NCI-H1092 treated with DMSO at 0.1 percent for 48 hours (cell line): ENCODE results near the gene SSR3.
"Not testable (repeated sequence)": the region's sequence is repeated elsewhere in the genome, so short reads cannot be mapped to it uniquely, and the experiment has no call there.

ENCODE experiments used
- DNase-seq: peaks from one replicate; lab custom pipeline; 2025; lab: John Stamatoyannopoulos, UW

SSR3 gene

DNA sequence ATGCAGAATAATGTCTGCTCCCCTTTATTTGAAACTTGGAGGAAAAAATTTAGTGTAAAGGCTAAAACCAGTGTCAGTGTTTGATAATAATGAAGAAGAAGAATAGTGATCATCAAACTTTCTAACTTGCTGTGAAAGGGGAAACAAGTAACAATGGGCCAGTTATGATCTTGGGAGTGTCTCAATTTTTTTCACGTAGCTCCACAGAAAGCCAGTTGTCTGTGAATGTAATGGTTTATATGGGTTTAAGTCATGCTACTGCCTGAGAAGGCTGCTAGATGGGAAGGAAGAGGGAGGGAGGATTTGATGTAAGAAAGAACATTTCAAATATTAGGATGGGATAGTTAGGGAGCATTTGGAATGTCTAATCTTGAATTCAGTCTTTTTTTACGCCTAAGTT is 21.1 kb upstream of the SSR3 start:
- no peak for DNase-seq

DNA sequence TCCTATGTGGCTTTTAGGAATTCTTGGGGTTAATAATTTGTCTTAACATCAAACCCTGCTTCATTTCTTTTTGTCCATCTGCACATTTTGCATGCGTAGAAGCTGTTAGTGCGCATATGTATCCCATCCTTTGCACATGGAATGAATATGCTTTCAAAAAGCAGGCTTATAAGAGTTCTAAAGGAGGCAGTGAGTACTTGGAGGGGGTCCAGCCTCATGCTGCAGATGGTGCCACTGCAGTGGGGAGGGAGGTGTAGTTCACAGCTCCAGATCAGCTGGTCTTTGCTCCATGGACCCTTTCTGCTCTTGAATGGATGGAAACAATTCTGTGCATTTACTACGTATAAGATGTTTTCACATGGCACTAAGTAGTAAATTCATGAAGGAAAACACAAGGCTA is 20.7 kb upstream of the SSR3 start:
- DNase-seq = no peak

DNA sequence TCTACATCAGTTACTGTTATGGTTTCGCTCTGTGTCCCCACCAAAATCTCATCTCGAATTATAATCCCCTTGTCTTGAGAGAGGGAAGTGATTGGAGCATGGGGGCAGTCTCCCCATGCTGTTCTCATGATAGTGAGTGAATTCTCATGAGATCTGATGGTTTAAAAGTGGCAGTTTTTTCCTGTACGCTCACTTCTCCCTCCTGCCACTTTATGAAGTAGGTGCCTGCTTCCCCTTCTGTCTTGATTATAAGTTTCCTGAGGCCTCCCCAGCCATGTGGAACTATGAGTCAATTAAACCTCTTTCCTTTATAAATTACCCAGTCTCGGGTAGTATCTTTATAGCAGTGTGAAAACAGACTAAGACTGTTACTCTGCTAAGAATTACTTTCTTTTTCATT is 15.0 kb upstream of the SSR3 start:
- not testable (repeated sequence) for DNase-seq

DNA sequence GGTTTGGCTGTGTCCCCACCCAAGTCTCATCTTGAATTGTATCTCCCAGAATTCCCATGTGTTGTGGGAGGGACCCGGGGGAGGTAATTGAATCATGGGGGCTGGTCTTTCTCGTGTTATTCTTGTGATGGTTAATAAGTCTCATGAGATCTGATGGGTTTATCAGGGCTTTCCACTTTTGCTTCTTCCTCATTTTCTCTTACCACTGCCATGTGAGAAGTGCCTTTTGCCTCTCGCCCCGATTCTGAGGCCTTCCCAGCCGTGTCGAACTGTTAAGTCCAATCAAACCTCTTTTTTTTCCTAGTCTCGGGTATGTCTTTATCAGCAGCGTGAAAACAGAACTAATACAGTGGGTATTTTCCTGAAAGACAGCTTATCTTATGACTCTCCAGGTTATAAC is 14.1 kb upstream of the SSR3 start:
- DNase-seq = not testable (repeated sequence)

DNA sequence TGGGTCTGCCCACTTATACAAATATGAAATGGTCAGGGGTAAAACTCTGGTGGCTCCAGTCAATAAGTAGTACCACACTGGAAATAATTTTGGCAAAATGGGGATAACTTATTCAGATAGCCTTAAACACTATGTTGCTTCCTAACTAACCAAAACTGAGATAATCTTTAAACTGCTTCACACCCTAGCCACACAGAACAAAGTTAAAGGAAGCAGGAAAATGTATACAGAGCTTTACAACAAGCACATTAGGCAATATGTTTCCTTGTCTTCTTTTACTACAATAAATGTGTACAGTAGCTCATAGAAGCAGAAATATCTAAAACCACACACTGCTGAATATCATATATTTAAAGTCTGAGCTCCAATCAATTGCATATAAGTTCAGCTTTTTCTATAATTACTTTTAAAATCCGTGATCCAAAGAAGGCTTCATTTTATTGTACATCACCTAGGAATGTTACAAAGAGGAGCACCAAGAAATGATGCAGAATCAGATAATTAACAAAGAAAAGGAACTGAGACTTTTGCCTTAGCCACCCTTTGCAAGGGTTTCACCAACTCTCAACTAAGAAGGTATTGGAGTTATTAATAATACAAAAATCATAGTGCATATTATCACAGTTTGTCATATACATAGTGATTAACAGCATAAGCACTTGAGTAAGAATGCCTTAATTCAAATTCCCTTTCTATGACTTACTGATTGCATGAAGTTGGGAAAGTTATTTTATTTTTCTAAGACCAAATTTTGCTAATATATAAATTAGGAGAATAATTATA is 9.2 kb upstream of the SSR3 start:
- DNase-seq = no peak

DNA sequence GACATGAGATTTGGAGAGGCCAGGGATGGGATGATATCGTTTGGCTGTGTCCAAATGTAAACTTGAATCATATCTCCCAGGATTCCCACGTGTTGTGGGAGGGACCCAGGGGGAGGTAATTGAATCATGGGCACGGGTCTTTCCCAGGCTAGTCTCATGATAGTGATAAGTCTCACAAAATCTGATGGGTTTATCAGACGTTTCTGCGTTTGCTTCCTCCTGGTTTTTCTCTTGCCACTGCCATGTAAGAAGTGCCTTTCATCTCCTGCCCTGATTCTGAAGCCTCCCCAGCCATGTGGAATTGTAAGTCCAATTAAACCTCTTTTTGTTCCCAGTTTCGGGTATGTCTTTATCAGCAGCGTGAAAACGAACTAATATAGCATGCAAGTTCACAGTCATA is 7.6 kb upstream of the SSR3 start:
- not testable (repeated sequence) for DNase-seq

DNA sequence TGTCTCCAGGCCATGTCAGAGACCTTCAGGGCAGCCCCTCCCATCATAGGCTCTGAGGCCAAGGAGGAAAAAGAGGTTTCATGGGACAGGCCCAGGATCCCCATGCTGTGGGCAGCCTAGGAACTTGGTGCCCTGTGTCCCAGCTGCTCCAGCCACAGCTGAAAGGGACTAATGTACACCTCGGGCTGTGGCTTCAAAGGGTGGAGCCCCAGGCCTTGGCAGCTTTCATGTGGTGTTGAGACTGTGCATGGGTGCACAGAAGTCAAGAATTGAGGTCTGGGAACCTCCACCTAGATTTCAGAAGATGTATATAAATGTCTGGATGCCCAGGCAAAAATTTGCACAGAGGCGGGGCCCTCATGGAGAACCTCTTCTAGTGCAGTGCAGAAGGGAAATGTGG is 6.6 kb upstream of the SSR3 start:
- no peak for DNase-seq

DNA sequence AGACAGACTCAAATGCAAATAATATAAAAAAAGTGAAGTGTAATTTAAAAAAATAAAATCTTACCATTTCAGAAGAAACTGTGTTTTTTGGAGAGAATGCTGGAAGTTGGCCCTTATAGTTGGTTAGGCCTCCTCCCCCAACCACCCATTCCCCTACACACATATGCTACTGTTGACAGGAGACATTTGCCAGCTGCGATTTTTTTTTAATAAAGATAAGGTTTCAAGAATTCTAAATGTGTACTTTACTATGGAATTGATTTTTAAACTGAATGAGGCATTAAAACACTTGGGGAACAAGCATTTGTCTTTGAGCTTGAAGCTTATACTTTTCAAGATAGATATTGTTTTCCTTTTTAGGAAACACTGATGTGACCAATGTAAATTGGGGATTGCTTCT is 4.4 kb upstream of the SSR3 start:
- no peak for DNase-seq

DNA sequence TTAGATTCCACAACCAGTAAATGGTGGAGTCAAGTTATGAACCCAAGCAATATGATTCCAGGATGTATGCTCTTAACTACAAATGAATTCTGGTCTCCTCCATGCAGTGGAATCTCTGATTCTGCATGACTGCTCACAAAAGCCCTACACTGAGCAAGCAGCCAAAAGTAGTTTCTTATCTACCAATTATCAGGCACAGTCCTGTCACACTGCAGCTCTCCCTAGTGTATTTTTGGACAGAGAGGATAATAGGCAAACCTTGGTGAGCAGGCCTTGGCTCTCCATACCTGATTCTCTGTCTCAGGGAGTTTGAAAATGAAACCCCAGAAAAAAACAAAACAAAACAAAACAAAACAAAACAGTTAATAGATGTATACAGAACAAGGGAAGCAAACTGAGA is 3.5 kb upstream of the SSR3 start:
- no peak for DNase-seq

DNA sequence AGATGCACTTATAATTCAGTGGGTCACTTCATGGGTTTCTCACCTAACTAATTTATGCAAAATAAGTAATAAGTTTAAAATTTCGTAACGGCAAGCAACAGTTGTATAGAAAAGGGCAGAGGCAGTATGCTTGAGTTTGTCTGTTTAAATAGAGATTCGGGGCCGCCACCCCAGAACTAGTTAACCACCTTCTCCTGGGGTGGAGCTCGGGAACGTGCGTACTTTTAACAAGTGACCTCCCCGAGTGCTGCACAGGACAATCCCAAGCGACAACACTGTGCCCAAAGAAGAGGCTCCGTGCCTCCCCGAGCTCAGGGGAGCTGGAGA is 439 bp downstream of the SSR3 start:
- DNase-seq = no peak

DNA sequence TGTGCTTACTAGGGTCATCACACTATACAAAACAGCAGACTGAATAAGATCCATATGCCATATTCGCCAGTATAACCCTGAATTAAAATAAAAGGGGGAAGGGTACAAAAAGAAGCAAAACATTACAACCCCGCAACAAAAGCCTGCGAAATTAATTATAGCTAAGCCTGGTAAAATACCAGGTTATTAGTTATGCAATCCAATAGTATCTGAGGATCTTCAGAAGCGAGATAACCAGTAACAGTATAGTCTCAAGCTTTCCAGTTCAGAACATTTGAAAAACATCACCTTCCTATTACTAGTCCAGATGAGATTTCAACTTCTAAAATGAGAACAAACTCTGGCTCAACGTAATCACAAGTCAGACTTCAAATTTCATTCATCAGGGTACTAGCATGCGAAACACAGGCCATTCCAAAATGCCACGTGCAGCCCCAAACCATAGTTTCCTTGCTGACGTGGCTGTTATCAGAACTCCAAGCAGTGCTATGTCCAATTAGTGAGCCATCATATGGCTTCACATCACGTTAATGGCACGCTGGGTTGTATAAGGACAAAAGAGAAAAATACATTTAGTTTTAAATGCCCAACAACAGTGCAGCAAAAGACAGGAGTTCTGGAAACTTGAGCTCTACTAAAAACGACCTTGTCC is 1.1 kb downstream of the SSR3 start:
- no peak for DNase-seq

DNA sequence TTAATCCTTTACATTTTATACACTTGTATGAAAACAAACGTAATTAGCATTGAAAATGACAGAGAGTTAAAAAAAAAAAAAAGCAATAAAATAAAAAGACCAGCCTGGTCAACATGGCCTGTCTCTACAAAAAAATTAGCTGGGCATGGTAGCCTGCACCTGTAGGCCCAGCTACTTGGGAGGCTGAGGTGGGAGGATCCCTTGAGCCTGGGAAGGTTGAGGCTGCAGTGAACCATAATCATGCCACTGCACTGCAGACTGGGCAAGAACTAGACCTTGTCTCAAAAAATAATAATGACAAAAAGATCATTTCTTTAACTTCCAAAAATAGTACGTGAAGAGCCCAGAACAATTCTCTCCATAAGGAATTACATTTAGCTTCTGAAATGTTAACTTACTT is 1.9 kb downstream of the SSR3 start:
- DNase-seq = no peak

DNA sequence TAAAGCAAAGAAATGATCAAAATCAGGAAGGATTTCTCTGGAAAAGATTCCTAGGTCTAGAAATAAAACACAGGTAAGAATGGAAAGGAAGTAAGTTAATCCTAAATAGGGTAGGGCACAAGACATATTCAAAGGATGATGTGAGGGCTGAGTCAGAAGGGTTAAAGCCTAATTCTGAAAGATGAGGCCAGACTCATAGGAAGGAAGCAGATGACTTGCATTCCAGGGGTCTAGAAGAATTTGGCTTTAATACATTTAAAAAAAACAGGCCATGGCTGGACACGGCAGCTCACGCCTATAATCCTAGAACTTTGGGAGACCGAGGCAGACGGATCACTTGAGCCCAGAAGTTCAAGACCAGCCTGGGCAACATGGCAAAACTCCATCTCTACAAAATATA is 3.2 kb downstream of the SSR3 start:
- no peak for DNase-seq

DNA sequence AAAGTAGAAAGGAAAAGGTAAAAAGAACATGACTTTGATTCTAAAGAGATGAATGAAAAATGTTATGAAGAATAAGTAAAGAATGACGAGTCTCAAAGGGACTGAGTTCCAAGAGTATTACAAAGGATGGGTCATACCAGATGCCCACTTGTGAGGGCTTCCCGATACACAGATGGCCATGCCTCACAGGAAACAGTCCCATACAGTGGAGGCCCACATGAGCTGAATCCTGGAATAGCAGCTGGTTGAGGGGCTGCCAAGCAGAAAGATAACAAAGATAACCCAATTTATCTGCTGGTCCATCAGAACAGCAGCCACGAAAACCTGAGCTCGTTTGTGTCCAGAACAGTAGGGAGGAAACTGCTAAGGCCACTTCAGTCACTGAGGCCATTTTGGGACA is 3.7 kb downstream of the SSR3 start:
- DNase-seq = no peak

DNA sequence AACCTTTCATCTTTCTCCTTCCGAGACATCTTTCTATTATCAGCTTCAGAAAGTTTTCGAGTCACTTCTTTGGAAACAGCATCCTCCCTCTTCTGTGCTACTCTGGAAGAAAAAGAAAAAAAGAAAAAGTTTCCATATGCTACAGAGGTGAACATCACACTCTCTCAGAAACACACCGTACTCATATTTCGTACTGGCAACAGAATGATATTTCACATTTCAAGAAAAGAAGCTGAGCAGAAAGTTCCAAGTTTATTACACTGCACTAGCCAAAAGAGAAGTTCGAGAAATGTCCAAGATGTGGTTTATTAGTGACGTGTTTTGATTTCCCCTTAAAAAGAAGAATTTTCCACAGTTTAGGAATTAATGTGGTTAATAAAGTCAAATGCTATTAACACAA is 6.0 kb downstream of the SSR3 start:
- DNase-seq = no peak

DNA sequence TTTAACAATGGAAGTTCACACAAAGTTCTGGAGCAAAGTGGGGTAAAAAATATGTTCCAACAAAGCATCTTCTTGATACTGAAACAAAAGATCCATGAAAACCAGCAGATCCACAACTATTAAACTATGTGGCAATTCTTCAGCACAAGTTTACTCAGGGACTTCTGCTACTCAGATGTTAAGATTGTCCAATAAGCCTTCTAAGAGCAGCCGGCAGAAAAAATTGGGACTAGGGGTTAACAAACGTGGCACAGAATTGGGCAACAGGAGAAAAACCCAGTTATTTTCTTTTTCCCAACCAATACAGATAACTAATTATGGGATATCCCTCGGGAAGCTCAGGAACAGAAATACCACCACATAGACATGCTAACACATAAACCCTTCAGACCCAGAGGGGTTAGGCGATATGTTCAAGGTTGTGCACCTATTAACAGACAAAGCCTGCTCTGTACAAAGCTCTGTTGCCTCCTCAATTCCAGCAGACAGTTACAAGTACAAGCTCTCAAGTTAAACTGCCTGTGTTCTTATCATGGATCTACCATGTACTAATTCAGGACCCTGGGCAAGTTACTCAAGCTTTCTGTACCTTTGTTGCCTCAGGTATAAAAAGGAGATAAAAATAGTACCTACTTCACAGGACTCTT is 6.8 kb downstream of the SSR3 start:
- no peak for DNase-seq

DNA sequence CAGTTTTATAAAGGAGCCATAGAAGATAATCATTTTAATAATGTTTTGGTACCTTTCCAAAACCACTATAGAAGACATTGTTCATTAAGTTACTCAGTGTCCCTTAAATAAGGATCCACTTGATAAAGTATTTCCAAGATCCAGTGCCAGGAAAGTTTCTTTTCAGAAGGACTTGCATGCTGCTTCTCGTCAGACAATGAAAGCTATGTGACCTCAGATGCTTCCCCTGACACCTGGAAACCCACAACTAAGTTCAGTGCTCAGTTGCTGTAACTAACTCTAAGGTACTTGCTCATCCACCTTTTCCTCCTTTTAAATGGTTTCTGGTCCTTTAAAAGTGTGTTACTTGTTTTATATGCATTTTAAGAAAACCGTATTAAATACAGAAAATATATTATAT is 7.3 kb downstream of the SSR3 start:
- DNase-seq = no peak

DNA sequence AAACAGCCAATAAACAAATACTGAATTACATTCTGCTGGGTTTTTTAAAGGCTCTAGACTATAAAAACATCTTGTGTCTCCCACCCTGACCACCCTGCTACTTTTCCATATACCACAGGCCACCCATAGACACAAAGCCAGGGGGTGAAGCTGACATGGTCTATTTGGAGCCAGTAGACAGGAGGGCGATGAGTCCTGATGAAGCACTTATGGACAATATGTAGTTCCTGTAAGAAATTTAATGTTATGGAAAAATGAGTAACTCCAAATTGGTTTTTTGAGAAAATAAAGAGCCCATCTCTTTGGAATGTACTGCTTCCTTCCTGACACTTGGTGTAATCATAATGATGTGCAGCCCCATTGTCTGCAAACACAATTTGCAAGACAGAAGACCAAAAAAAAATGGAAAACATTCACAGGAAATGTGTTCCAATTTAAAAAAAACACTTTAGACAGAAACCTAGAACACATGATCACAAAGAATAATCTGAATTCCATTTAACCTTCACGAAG is 11.8 kb downstream of the SSR3 start:
- DNase-seq = no peak

DNA sequence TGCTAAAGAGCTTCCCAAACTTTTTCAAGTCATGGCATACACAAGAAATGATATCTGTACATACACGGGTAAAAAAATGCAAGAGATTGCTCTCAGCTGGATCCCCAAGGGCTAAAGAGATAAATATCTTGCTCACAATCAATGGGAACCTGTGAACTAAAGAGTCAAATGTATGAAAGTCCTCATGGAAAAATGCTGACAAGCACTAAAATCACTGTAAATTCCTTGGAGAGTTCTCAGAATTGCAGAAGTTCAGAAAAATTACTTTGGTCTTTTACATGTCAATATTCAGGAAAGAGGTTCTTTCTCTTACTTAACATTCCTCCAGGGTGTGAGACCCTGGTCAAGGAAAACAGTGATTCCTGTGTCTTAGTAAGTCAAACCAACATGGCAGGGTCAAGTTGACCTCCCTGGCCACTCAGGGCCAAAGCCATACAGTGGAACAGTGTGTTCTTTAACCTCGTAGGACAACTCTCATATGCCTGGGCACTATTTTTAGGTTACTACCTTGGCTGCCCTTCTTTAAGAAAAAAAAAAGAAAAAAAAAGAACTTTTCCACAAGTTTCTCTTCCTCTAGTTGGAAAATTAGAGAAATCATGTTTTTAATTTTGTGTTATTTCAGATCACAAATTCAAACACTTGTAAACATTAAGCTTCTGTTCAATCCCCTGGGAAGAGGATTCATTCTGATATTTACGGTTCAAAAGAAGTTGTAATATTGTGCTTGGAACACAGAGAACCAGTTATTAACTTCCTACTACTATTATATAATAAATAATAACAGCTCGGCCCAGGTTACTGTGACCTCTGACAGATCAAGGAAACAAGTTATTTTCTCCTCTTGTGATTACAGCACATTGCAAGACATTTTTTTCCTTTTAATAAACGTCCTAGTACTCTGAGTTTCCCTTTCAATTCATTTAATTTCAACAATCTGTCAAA is 12.5 kb downstream of the SSR3 start:
- DNase-seq = no peak

DNA sequence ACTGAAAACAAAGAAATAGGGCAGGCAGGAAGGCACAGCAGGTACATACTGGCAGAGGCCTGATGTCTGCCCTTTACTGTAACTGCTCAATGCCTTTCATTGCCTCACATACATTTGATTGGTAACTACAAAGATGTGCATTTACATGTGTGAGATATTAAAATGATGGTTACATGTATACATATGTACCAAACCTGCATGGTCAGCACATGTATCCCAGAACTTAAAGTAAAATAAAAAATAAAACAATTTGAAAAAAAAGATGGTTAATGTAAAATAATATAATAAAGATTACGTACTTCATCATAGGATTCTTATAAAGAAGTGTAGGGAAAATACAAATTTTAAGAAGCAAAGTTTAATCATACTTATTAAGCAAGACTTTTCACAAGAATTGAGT is 15.1 kb downstream of the SSR3 start:
- DNase-seq = no peak

DNA sequence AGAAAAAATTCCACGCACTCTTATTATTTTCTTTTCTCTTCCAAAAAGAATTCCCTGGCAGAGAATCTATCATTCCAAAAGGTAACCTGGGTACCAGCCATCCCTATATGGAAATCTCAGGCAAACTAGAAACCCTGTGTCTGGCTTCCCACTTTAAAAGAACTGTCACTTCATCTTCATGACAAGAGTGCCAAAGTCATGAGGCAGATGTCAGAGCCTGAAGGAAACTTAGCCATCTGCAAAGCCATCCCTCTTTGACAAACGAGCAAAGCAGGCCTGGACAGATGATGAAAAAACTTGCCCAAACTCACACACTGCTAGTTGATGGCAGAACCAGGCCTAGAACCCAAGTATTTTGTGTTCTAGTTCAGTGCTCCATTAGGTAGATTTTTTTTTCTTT is 15.9 kb downstream of the SSR3 start:
- no peak for DNase-seq
